ENCODE measurements around the gene SCYGR4.

GRCh38 chr2:227615181-227615580 lies 2.1 kb upstream of the SCYGR4 start:
- TF ChIP-seq POLR2A (IDR thresholded peaks at IDR 0.05), result no peak
- no peak for TF ChIP-seq CTCF (IDR thresholded peaks at IDR 0.05)
- no peak for TF ChIP-seq EP300 (IDR thresholded peaks at IDR 0.05)

Data from tibial nerve (tissue), 4 donors.